Measurements from ENCODE around the gene MACROD2. TPM values are rescaled to one million over a fixed set of nuclear protein-coding genes. Genes with fewer than 3 reads are reported as not detected.

The MACROD2 gene
- total and polyA plus RNA-seq, 2 experiments from 2014 or later: 2.8 to 4.3 TPM

DNA sequence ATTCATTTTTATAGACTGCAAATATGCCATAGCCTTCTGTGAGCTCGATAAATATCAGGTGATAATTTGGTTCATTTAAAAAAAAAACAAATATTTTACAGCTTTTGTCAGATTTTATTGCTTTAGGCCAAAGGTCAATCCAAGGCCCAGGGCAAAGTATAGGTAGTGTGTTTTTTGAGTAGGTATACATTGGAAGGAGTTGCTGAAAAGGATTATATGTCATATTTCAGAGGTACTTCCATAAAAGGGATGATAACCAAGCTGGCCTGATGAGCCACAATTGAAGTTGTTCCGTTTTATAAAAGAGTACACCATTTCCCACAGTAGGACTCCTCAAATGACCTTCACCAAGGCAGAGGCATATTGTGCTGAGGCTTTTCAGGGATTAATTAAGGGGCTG, 794.9 kb downstream of the MACROD2 start (continued):
- no peak for TF ChIP-seq ZNF462 (CRISPR knock-in tag; IDR thresholded peaks at IDR 0.05)
- no peak for TF ChIP-seq CTCF (conservative IDR thresholded peaks at IDR 0.05; ENCODE audit: low read depth in 2 of 2)
- no peak for TF ChIP-seq ZNF331 (CRISPR knock-in tag; IDR thresholded peaks at IDR 0.05; ENCODE audit: low read depth)
- TF ChIP-seq EZH2 (IDR thresholded peaks at IDR 0.05; ENCODE audit: low read depth, unreplicated experiment): no peak
- TF ChIP-seq EZH2phosphoT487 (IDR thresholded peaks at IDR 0.05; ENCODE audit: unreplicated experiment): no peak
- no peak for TF ChIP-seq JUNB (IDR thresholded peaks at IDR 0.05; ENCODE audit: unreplicated experiment)
- TF ChIP-seq STAT1 (IDR thresholded peaks at IDR 0.05; ENCODE audit: unreplicated experiment): no peak

All from GM23338 (cell line).